Colonic mucosa (tissue), 4 donors: ENCODE measurements around the gene CFAP46. TPM values are rescaled to one million over a fixed set of nuclear protein-coding genes. Genes with fewer than 3 reads are reported as not detected.

Experiments used
- DNase-seq: peaks from one replicate; pipeline ENCODE4 v3.0.0-alpha.2; 2020
- H3K27ac ChIP-seq: fragments of 200-600 bp; one replicate; pipeline ENCODE4 v1.8.0; 2021
- H3K27me3 ChIP-seq: fragments of 200-600 bp; one replicate; pipeline ENCODE4 v1.8.0; 2021
- H3K36me3 ChIP-seq: fragments of 200-600 bp; one replicate; pipeline ENCODE4 v1.8.0; 2021
- H3K4me1 ChIP-seq: fragments of 200-600 bp; one replicate; pipeline ENCODE4 v1.8.0; 2021; ENCODE audit warnings: mild to moderate bottlenecking
- H3K4me3 ChIP-seq: fragments of 200-600 bp; one replicate; pipeline ENCODE4 v1.8.0; 2021
- H3K9ac ChIP-seq, 2 donors: one replicate each; pipeline ENCODE4 v1.7.0; 2013; ENCODE audit warnings: control low read depth in 2 of 2, low read depth in 2 of 2, low read length in 2 of 2
- H3K9me3 ChIP-seq: fragments of 200-600 bp; one replicate; pipeline ENCODE4 v1.8.0; 2021
- CTCF ChIP-seq: fragments of 200-600 bp; IDR thresholded peaks from one replicate; pipeline ENCODE4 v1.8.0; 2022; ENCODE audit warnings: antibody characterized with exemption, mild to moderate bottlenecking
- intact Hi-C: fragments of 100-400 bp; cut with DNase I; formaldehyde crosslinking; loops from one replicate; pipeline ENCODE4 v1.14.1; 2022
- total RNA-seq, 2 donors: library from RNA; stranded (reverse); fragmentation: NEBNext Ultra II Directional in 1 of 2; extraction: Animal tissue kit (Norgen Biotek cat#: 25700) in 1 of 2; gene quantifications; one replicate each; pipeline ENCODE4 v1.2.1, GENCODE V29; 2021
- donor health status: healthy.
- donor health status: DM: no; HTN: no; CAD: no.
- donor health status: DM: no; HTN: no; CAD: no.

Gene CFAP46
- total RNA-seq, 2 donors from 2014 or later: 0.13 TPM; not detected in 1

- Histone ChIP-seq H3K36me3 (no peaks in the 10 kb centered on the region), H3K4me3 (no peak overlapping the region), H3K27me3 (no peaks in the 10 kb centered on the region), H3K9ac (no peak overlapping the region), H3K27ac (no peak overlapping the region), H3K4me1 (no peaks in the 10 kb centered on the region), H3K9me3 (no peaks in the 10 kb centered on the region)
- no peak for TF ChIP-seq CTCF
- no peak for DNase-seq
- intact Hi-C loops: no loop called here
Measured at GRCh38 chr10:132847856-132848255, 94.5 kb downstream of the CFAP46 start.

- Histone ChIP-seq H3K4me1 (no peaks in the 10 kb centered on the region), H3K36me3 (no peaks in the 10 kb centered on the region), H3K27me3 (no peaks in the 10 kb centered on the region), H3K4me3 (no peak overlapping the region), H3K9me3 (no peaks in the 10 kb centered on the region), H3K9ac (no peak overlapping the region), H3K27ac (no peak overlapping the region)
- TF ChIP-seq CTCF: no peak
- intact Hi-C loops: no loop called here
- DNase-seq: no peak
Measured at GRCh38 chr10:132847416-132847777, 95.0 kb downstream of the CFAP46 start.

GRCh38 chr10:132846631-132847415 lies 95.5 kb downstream of the CFAP46 start:
- H3K4me3 ChIP-seq: no peak overlapping the region
- no peaks in the 10 kb centered on the region for H3K4me1 ChIP-seq
- intact Hi-C loops: no loop called here
- DNase-seq: peak; percentile 12
- H3K27me3 ChIP-seq: no peaks in the 10 kb centered on the region
- no peak overlapping the region for H3K9ac ChIP-seq
- no peak overlapping the region for H3K27ac ChIP-seq
- no peaks in the 10 kb centered on the region for H3K36me3 ChIP-seq
- TF ChIP-seq CTCF: no peak
- H3K9me3 ChIP-seq: no peaks in the 10 kb centered on the region

- no peaks in the 10 kb centered on the region for H3K36me3 ChIP-seq
- intact Hi-C loops: no loop called here
- no peaks in the 10 kb centered on the region for H3K4me1 ChIP-seq
- no peaks in the 10 kb centered on the region for H3K27me3 ChIP-seq
- H3K9ac ChIP-seq: no peak overlapping the region
- no peak for TF ChIP-seq CTCF
- peak; percentile 11 for DNase-seq
- no peak overlapping the region for H3K27ac ChIP-seq
- no peak overlapping the region for H3K4me3 ChIP-seq
- no peaks in the 10 kb centered on the region for H3K9me3 ChIP-seq
Measured at GRCh38 chr10:132845780-132846595, 96.4 kb downstream of the CFAP46 start.

GRCh38 chr10:132845041-132845551 lies 97.3 kb downstream of the CFAP46 start:
- DNase-seq: peak; percentile 12

More at GRCh38 chr10:132845041-132845551, 97.3 kb downstream of the CFAP46 start:
- Histone ChIP-seq H3K27me3 (no peaks in the 10 kb centered on the region), H3K4me1 (no peaks in the 10 kb centered on the region), H3K4me3 (no peak overlapping the region), H3K9me3 (no peaks in the 10 kb centered on the region), H3K36me3 (no peaks in the 10 kb centered on the region), H3K9ac (no peak overlapping the region), H3K27ac (no peak overlapping the region)
- intact Hi-C loops: no loop called here
- no peak for TF ChIP-seq CTCF
